HG03066 (cell line): ENCODE data around the gene ANTXR2.
"Not testable (repeated sequence)": the region's sequence is repeated elsewhere in the genome, so short reads cannot be mapped to it uniquely, and the experiment has no call there.

Experiments
- ATAC-seq: cut with Tn5 transposase; IDR thresholded peaks from one replicate; pipeline ENCODE4 v1.9.1; 2021; ENCODE audit warnings: low read depth; ENCODE audit not compliant: unreplicated experiment

Gene ANTXR2

GRCh38 chr4:79934660-79935059 is 138.4 kb downstream of the ANTXR2 start:
- ATAC-seq, result no peak

- no peak for ATAC-seq
Observed at GRCh38 chr4:79927931-79928330, 145.1 kb downstream of the ANTXR2 start.

- no peak for ATAC-seq
Observed at GRCh38 chr4:79923281-79923680, 149.7 kb downstream of the ANTXR2 start.

GRCh38 chr4:79922011-79922410 is 151.0 kb downstream of the ANTXR2 start:
- ATAC-seq, result no peak

- ATAC-seq, result no peak
Observed at GRCh38 chr4:79920163-79920853, 152.7 kb downstream of the ANTXR2 start.

GRCh38 chr4:79918292-79918691 is 154.7 kb downstream of the ANTXR2 start:
- ATAC-seq, result no peak

- ATAC-seq, result peak; percentile 83
Observed at GRCh38 chr4:79917246-79917645, 155.8 kb downstream of the ANTXR2 start.

GRCh38 chr4:79915246-79915645 is 157.8 kb downstream of the ANTXR2 start:
- no peak for ATAC-seq

GRCh38 chr4:79913581-79913980 is 159.4 kb downstream of the ANTXR2 start:
- no peak for ATAC-seq

- no peak for ATAC-seq
Observed at GRCh38 chr4:79907001-79907400, 166.0 kb downstream of the ANTXR2 start.

- ATAC-seq, result no peak
Observed at GRCh38 chr4:79906303-79906702, 166.7 kb downstream of the ANTXR2 start.

- ATAC-seq, result no peak
Observed at GRCh38 chr4:79905212-79905611, 167.8 kb downstream of the ANTXR2 start.

GRCh38 chr4:79904331-79904730 is 168.7 kb downstream of the ANTXR2 start:
- ATAC-seq, result no peak

- ATAC-seq, result no peak
Observed at GRCh38 chr4:79900182-79900581, 172.8 kb downstream of the ANTXR2 start.

GRCh38 chr4:79899481-79899880 is 173.5 kb downstream of the ANTXR2 start:
- ATAC-seq, result no peak

- ATAC-seq, result no peak
Observed at GRCh38 chr4:79898055-79898454, 175.0 kb downstream of the ANTXR2 start.

GRCh38 chr4:79897174-79897573 is 175.9 kb downstream of the ANTXR2 start:
- ATAC-seq, result no peak

- ATAC-seq, result no peak
Observed at GRCh38 chr4:79893456-79893855, 179.6 kb downstream of the ANTXR2 start.

- not testable (repeated sequence) for ATAC-seq
Observed at GRCh38 chr4:79889026-79889425, 184.0 kb downstream of the ANTXR2 start.

- no peak for ATAC-seq
Observed at GRCh38 chr4:79886557-79886956, 186.5 kb downstream of the ANTXR2 start.

GRCh38 chr4:79886021-79886420 is 187.0 kb downstream of the ANTXR2 start:
- no peak for ATAC-seq

- no peak for ATAC-seq
Observed at GRCh38 chr4:79883290-79883689, 189.7 kb downstream of the ANTXR2 start.

GRCh38 chr4:79882806-79883205 is 190.2 kb downstream of the ANTXR2 start:
- no peak for ATAC-seq
